Fibroblast of mammary gland (primary cell): Measurements from ENCODE around the gene HS1BP3.

Source experiments
- DNase-seq: peaks from one replicate; pipeline ENCODE4 v3.0.0-alpha.2; 2010; ENCODE audit warnings: low read depth
- H3K4me3 ChIP-seq: 2 replicates; pipeline ENCODE4 v1.5.1; 2011; ENCODE audit warnings: low read depth, mild to moderate bottlenecking, low read length, moderate library complexity; ENCODE audit not compliant: control insufficient read depth
- CTCF ChIP-seq: conservative IDR thresholded peaks from 2 replicates; pipeline ENCODE4 v1.5.1; 2011; ENCODE audit warnings: low read depth, low read length, inconsistent platforms; ENCODE audit not compliant: control insufficient read depth, insufficient read depth

Gene HS1BP3

DNA sequence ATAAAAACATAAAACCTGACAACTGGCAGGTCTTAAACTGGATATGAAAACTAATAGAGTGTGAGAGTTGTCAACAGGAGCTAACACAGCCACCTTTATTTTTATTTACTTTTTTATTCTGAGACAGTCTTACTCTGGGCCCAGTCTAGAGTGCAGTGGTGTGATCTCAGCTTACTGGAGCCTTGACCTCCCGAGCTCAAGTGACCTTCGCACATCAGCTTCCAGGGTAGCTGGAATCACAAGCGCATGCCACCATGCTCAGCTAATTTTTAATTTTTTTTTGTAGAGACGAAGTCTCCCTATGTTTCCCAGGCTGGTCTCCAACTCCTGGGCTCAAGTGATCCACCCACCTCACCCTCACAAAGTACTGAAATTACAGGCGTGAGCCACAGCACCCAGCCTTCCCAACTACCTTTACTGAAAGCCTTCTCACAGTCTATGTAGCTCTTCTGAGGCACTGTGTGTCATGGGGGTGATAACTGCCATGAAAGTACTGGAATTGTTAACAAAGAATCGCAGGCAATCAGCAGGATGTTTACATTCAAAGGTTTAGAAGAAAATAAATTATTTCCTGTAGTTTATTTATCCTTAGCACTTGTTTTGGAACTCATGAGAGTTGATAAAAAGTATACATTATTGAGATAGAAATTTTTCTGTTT lies 40.3 kb upstream of the HS1BP3 start:
- no peak for TF ChIP-seq CTCF
- no peak overlapping the region for H3K4me3 ChIP-seq
- no peak for DNase-seq

GRCh38 chr2:20689428-20690264 lies 38.7 kb upstream of the HS1BP3 start:
- DNase-seq: no peak
- no peak overlapping the region for H3K4me3 ChIP-seq
- no peak for TF ChIP-seq CTCF

DNA sequence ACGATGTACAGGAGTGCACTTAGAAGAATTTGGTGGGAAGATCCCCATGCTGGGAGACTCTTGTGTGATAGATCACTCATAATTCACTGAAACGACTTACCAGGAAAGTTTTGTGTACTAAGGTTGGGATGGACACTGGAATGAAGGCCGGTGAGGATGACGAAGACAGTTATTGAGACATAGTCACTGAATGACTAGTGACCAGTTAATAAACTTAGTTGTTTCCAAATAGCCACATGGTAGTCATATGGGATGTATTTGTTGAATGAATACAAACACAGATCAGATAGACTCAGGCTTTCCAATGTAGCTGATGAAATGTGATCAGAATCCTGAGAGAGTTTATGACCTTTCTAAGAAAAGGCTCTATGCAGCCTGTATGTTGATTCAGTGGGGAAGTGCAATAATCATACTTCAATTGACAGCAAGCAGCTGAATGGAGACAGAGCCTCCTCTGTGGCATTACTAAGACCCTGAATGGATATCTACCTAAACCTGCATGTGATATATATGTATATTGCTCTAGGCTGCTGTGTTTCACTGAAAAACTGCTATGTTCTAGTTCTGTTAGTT lies 36.4 kb upstream of the HS1BP3 start:
- no peak for TF ChIP-seq CTCF
- no peak overlapping the region for H3K4me3 ChIP-seq
- DNase-seq: peak; percentile 16

DNA sequence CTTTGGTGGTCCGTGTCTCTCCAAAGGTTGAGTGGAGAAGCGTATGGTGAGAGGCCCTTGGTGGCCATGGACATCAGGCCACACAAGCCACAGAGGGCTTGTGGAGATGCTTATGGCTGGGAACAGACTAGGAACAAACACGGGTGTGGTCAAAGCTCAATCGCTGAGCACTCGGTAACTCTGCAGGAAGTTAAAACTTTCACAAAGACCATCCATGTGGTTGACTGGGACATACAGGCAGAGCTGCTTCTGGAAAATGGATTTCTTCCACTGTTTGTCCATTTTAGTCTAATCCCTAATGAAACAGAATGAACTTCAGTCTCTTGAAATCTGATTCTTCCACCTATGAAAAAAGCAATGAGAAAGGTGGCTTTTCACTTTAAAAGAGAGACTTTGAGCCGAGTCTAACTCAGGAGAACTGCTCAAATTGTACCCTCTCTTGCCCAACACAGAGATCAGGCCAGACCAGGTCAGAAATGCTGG lies 33.7 kb upstream of the HS1BP3 start:
- DNase-seq: no peak
- H3K4me3 ChIP-seq: no peak overlapping the region
- no peak for TF ChIP-seq CTCF

DNA sequence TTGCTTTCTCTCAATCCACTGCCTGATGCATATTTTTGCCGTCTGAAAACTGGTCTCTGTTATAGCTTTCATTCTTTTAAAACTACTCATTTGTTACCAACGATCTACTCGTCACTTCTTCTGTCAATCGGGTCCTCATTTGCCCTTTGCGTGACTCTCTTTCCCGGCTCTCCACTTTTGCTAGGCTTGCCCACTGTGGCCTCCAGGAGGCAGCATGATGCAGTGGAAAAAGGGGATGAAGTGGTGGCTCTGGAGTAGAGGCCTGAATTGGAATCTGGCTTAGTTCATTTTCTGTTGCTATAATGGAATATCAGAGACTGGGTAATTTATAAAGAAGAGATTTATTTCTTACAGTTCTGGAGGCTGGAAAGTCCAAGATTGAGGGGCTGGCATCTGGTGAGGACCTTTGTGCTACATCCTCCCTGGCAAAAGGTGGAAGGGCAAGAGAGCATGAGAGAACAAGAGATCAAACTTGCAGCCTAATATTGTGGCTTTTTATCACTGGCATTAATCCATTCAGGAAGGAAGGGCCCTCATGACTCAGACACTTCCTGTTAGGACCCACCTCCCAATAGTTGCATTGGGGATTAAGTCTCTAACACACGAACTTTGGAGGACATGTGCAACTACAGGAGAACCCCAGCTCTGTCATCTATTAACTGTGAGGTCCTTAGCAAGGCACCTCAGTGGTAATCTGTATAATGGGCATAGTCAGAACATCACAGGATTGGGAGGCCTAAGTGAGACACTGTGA lies 31.4 kb upstream of the HS1BP3 start:
- DNase-seq: no peak
- peak; percentile 49 for TF ChIP-seq CTCF
- H3K4me3 ChIP-seq: no peak overlapping the region

- TF ChIP-seq CTCF: no peak
Measured at GRCh38 chr2:20680744-20681375, 30.0 kb upstream of the HS1BP3 start.

More at GRCh38 chr2:20680744-20681375, 30.0 kb upstream of the HS1BP3 start:
- DNase-seq: no peak
- H3K4me3 ChIP-seq: no peak overlapping the region
